SW480 (cell line): ENCODE measurements around the gene ZNF469.
"Not testable (repeated sequence)": the region's sequence is repeated elsewhere in the genome, so short reads cannot be mapped to it uniquely, and the experiment has no call there.

Source experiments
- DNase-seq: peaks from one replicate; pipeline ENCODE4 v3.0.0-alpha.2; 2016; ENCODE audit warnings: low spot score

Gene ZNF469

DNA sequence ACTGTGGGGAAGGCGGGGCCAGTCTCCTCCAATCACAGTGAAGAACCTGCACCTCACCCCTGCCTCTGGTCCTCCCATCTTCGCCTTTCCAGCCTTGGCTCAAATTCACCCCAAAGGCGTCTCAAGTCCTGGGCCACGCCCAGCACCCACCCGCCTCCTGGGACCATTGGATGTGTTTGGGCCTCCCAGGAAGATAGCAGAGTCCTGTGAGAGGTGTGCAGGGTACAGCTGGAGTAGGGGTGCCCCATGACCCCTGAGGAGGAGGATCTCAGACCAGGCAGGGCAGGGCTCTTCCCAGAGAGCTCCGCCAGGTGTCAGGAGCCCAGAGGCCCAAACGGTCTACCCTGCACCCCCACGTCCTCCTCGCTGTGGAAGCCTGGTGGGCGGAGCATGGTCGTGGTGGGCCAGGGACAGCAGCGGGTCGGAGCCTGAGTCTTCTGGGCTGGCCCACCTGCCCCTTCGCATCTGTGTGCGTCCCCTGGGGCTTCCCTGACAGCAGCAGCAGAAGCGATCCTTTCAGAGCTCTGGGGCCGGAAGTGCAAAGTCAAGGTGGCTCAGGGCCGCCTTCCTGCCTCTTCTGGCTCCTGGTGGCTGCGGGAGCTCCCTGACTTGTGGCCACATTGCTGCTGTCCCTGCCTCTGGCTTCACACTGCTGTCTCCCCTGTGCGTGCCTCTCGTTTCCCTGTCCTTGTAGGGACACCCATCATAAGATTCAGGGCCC, 34.9 kb upstream of the ZNF469 start:
- no peak for DNase-seq

DNA sequence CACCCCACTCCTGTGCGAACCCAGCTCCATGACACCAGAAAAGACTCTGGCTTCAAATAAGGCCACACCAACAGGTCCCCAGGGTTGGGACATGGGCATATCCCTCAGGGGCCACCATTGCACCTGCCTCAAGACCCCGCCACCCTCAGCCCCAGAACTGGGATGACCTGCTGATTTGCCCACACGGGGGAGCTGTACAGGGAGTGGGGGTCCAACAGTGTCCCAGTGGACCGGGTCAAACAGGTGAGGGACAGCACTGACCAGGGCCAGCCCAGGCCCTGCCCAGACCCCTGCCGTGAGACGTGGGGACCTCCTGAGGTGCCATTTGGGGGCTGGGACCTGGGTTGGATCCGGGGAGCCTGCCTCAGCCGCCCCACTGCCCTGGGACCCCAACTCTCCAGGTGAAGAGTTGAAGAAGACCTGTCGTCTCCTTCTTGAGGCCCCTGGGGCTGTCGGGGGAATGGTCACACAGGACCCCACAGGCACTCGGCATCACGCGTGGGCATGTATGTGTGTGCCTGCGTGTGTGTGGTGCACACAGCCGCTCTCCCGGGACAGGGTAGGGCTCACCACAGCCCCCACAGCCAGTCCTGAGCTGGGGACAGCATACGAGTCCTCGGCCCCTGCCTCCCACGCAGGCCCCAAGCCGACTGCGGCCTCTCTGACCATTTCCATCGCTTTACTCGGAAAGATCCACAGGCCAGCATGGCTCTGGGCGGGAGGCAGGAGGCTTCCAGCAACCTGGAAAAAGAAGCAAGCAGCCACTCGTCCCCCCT, 34.2 kb upstream of the ZNF469 start:
- no peak for DNase-seq

DNA sequence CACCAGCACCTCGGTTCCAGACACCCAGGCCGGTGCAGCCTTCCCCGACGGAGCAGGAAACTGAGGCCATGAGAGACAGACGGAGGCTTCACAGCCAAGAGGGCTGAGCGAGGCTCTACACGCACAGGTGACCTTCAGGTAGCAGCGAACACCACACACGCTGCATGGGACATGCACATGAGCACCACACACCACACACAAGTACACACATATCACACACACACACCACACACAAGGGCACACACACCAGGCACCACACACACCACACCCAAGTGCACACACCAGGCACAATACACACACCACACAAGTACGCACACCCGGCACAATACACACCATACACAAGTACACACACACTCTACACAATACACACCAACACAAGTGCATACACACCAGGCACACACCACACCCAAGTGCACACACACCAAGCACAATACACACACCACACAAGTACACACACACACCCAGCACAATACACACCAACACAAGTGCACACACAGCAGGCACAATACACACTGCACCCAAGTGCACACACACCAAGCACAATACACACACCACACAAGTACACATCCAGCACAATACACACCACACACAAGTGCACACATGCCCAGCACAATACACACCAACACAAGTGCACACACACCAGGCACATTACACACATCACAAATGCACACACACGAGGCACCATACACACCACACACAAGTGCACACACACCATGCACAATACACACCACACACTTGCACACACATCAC, 33.4 kb upstream of the ZNF469 start:
- no peak for DNase-seq

DNA sequence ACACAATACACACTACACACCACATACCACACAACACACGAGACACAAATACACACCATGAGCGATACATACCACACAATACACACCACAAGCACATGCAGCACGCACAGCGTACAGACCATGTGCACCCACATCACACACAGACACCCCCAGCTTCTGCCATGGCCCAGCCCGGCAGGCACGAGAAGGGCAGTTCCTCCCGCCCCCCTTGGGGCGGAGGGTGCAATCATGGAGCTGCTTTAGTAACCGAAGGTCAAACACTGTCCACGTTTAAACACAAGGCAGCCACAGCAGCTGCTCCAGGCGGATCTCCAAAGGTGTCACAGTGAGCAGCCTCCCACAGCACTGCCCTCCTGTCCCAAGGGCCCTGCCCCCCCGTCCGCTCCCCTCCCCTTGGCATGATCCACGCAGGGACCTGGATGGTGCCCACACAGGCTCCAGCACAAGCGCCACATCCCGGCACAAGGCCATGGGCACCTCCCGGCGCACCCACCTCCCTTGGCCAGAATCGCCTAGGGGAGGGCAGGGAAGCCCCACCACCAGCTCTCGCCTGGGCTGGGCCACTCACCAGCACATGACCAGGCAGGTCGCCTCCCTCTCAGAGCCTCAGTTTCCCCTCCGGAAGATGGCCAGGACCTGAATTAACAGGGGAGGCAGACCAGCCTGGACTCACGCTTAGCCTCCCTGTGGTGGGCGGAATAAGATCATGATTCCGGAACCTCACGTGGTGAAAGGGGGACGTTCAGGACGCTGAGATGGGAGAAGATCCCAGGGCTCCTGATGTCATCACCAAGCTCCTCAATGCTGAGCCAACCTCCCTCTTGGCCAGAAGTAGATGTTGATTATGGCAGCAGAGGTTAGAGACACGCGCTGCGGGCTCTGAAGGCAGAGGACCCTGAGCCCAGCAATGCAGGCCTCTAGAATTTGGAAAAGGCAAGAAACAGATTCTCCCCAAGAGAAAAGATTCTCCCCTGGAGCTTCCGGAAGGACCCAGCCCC, 32.6 kb upstream of the ZNF469 start:
- no peak for DNase-seq

DNA sequence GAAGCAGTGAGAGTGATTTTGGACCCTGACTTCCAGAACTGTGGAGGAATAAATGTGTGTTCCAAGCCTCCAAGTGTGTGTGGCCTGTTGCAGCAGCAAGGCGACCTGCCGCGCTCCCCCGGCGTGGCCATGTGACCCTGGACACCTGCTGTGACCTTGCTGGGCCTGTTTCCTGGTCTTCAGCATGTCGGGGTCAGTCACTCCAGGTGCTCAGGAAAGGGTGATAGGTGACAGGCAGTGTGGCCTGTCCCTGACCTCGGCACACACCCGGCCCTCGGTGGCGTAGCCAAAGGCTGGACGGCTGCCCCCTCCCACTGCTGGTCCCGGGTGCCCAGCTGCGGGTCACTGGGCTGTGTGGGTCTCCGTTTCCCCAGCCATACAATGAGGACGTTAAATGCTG, 31.8 kb upstream of the ZNF469 start:
- no peak for DNase-seq

DNA sequence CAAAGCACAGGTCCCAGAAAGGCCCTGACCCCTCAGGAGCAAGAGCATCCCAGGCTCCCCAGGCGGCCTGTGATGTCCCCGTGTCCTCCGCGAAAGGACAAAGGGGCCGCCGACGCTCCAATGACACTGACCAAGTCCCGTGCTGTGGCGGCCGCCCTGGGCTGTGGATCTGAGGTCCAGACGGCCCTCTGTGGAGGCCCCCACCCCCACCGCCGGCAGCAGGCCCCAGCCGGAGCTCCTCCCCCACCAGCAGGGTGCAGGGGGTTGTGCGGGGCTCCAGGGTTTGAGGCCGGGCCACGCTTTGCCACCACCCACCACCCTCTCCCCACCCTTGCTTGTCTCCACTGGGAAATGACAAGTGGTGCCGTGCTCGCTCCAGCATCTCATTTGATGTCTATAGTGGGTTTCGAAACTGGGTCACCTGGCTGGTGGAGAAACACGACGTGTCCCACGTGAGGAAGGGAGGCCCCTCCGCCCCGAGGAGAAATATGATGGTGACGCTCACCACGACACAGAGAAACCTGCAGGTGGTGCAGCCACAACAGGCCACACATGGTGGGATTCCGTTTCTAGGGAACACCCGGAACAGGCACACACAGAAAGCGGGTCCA, 31.2 kb upstream of the ZNF469 start:
- DNase-seq: no peak

DNA sequence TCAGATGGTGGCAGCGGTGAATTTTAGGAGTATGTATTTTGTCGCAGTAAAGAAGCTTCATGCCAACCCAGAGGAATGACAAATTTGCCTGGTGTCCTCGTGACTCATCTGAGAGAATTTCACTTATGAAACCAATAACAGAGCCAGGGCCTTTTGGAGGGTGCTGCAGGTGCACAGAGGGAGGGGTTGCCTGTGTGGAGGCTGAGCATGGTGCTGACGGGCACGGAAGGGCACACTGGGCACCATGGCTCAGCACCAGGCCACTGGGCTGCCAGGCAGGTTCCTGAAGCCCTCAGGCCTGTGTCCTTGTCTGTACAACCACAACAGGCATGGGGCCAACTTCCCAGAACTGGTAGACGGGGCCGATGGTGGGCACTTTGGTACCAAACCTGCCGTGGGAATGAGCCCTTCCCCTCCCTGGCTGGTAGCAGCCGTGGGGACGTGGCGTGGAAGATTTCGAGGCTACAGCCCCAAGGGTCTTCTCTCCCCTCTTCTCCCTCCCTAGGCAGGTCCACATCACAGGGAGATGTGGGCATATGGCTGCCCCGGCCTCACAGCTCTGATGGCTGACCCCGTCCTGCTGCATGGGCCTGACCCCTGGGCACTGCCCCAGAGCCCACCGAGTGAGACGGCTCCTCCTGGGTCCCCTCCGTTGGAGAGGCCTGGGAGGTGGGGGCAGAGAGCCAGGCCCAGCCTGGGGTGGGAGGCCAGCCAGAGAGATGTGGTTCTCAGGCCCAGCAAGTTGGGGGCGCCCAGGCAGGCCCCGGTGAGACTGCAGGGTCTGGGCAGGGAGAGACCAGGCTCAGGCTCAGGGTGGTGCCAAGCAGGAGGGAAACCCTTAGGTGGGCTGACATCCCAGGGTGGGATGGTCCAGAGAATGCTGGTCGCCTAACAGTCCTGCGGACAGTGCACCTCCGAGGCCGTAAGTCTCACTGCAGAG, 30.2 kb upstream of the ZNF469 start:
- DNase-seq: no peak

DNA sequence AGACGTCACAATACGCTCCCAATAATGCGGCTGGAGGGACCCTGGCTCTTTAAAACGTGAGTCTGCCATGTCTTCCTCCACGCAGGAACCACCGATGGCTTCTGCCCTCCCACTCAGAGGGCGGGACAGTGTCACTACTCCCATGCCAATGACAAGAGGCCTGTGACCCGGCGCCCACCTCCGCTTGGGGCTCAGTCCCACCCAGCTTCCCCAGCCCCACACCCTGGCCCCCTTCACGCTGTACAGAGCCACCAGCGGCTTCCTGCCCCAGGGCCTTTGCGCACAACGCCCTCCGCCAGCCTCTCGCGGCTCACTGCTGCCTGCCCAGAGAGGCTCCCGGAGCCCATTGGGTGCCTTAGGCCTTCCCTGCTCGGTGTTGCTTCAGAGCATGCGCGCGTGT, 29.5 kb upstream of the ZNF469 start:
- DNase-seq: no peak

DNA sequence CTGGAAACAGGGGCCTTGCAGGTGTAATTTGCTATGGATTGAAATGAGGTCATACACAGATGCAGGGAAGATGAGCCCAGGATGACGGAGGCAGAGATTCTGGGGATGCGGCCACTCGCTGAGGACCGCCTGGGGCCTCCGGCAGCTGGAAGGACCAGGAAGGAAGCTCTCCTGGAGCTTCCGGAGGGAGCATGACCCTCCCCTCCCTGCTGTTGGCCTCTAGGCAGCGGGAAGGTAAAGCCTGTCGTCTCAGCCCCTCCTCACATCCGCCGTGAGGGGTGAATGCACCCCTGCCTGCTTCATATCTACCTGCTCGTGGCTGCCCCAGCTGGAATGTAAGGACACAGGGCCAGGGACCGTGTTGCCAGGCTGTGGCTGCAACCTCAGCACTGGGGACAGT, 29.1 kb upstream of the ZNF469 start:
- DNase-seq: no peak

DNA sequence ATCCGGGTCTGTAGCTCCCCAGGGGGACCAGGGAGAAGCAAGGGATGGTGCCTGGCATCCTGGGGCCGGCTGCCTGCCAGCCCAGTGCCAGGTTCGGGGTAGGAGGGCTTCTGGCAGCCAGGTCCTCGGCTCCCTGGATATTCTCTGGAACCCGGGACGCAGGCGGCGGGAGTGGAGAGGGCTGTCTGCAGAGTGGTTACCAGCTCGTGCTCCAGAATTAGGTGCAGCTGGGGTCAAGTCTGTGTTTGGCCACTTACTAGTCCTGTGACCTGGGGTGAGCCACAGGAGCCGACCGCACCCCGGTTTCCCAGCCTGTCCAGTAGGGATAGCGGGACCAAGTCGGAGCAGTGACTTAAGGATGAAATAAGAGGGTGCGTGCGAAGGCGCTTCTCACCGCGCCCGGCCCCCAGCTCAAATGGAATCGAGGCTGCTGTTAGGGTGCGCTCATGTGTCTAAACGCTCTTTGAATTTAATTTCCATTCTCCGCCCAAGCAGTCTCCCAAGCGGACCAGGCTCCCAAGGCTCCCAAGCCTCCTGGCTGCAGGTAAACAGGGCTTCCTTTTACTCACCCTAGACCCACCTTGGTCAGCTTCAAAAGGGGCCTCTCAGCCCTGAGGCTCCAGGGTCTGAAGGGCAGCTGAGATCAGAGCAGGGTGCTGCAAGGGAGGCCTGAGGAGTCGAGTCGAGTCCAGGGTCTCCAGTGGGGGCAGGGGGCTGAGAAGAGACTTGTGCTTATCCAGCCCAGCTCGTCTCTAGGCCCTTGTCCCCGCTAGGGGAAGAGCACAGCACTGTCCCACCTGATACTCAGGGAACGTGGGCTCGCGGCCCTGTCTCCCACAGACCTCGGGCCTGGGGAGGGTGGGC, 28.3 kb upstream of the ZNF469 start:
- DNase-seq: no peak

DNA sequence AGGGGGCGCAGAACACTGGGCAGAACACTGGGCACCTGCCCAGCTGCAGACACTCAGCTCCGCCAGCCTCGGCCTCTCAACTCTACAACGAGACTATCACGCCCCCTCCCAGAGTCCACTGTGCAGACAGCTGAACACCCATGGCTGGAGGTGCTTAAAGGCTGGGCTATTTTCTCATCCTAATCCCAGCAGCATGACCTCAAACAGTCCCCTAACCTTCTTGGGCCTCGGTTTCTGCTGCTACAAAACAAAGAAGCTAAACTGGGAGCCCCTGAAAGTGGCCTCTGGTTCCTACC, 27.7 kb upstream of the ZNF469 start:
- no peak for DNase-seq

DNA sequence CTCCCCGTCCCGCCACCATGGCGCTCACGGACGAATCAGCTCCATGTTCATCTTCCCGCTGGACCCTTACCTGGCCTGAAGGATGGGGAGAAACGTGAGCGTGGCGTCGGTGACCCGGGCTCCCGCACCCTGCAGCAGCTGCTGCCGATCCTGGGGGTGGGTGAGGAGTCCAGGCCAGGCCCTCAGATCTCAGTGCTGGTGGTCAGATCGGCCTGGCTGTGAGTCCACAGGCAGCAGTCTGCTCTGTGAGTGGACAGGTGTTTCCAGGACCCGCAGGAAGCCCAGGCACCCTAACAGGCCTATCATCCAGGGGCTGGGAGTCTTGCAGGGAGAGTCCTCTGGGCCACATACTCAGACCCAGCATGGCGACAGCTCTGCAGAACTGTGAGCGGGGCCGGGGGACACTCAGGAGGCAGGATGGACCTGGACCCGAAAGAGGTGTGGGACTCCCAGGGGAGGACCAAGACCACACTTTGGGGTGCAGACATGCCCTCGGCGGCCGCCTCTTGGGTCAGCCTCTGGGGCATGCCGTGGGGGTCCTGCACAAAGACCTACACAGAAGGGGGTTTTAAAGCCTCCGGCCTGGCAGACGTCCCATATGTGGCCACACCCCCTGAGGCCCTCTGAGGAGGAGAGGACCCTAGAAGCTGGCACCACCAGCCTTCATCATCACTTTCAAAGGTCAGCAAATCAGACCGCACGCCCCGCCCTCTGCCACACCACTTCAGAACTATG, 27.2 kb upstream of the ZNF469 start:
- DNase-seq: no peak

DNA sequence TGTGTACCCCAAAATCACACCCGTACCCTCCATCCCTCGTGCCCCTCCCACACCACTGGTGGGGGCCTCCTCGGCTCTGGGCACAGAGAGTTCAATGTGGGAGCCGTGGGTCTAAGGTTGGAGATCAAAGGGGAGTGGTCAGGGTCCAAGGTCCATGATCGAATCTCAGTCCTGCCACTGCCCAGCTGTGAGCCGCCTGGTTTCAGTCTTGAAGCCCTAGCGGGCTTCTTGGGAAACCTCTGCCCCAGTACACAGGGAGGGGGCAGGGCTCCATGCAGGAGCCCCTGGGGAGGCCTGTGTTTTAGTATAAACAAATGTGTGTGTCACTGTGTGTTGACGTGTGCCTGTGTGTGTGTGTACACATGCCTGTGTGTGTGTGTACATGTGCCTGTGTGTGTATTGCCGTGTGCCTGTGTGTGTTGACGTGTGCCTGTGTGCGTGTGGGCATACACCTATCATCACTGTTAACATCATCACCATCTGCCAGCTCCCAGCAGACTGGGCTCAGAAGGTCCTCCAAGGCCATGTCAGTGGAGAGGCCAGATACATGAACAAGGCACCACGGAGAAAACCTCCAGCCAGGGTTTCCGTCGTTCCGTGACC, 26.5 kb upstream of the ZNF469 start:
- no peak for DNase-seq

DNA sequence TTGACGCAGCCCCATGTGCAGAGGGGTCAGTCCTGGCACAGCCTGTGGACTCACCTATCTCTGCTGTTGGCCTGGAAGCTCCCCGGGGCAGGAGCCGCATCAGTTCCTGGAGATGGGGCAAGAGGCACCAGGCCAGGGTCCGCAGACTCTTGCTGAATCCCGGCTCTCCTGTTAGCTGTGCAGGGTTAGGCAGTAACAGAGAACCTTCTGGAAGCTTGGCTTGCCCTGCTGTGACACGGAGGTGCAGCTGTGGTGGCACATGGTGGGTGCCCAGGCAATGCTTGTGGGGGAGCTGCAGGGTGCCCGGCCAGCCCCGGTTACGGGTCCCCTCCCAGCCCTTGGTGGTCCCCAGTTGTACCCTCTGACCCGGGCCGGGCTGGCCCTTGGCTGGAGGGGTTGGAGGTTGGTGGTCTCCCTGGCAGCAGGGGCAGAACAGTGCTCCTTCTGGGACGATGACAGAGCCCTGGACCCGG, 26.0 kb upstream of the ZNF469 start:
- DNase-seq: no peak

DNA sequence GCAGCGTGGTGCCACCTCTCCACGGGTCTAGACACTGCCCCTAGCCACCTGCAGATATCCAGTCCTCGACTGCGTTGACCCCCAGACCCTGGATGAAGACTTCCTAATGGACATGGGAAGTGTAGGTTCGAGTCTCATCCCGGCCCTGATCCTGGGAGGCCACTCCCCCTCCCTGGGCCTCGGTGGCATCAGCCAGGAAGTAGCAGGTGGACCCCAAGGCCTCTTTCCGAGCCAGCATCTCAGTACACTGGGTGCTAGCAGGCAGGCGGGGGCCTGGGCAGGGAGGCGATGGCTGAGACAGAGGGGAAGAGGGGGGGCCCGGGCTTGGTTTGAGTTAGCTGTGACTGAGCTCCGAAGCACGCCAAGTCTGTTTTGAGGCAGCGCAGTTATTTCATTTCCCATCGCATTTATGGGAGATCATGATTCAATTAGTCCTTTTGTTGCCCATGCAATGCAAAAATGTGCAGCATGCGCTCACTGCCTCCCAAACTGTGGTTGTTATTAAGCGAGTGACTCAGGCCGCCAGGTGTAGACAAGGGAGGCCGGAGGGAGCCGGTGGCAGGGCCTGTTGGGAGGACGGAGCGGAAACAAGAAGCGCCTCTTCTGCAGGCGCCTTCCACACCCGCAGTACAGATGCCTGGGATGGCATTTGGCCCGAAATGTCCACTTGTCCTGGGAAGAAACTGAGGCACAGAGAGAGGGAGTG, 25.3 kb upstream of the ZNF469 start:
- DNase-seq: no peak

DNA sequence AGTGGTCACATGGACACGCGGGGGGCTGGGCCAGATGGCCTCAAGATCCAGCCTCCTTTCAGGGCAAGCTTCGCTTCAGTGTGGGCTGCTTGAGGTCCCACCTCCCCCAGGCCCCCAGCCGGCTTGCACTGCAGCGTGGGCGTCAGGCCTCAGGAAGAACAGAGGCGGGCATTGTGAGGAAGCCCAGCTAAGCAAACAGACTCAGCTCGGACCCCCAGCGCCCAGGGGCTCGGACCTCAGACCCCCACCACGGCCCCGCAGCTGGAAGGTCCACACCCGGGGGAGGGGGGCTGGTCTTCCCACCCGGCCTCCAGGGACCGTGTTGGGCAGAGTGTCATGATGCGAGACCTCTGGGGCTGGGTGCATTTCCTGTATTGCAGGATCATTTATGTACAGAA, 24.7 kb upstream of the ZNF469 start:
- DNase-seq: no peak

DNA sequence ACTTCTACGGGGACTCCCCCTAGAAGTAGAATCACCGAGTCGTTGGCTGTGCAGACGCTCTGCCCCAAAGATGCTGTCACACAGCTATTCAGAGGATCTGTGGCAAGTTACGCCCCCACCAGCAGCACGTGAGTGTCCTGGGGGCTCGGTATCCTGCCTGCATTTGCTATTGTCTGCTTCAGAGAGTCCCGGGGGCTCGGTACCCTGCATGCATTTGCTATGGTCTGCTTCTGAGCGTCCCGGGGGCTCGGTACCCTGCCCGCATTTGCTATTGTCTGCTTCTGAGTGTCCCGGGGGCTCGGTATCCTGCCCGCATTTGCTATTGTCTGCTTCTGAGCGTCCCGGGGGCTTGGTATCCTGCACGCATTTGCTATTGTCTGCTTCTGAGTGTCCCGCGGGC, 23.8 kb upstream of the ZNF469 start:
- no peak for DNase-seq

DNA sequence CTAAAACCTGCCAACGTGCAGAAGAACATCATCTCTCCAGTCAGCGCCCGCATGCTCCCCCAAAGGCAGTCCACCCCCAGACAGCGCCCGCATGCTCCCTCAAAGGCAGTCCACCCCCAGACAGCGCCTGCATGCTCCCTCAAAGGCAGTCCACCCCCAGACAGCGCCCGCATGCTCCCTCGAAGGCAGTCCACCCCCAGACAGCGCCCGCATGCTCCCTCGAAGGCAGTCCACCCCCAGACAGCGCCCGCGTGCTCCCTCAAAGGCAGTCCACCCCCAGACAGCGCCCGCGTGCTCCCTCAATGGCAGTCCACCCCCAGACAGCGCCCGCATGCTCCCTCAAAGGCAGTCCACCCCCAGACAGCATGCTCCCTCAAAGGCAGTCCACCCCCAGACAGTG, 22.4 kb upstream of the ZNF469 start:
- not testable (repeated sequence) for DNase-seq
